NK-92 (cell line): ENCODE measurements around the gene MAPK10.
"Not testable (repeated sequence)": the region's sequence is repeated elsewhere in the genome, so short reads cannot be mapped to it uniquely, and the experiment has no call there.

Source experiments
- DNase-seq: peaks from one replicate; lab custom pipeline; 2025; ENCODE audit not compliant: unreplicated experiment; lab: John Stamatoyannopoulos, UW

The MAPK10 gene

GRCh38 chr4:85995361-85995760 lies 364.5 kb downstream of the MAPK10 start:
- no peak for DNase-seq

GRCh38 chr4:85994576-85994975 lies 365.3 kb downstream of the MAPK10 start:
- no peak for DNase-seq

- DNase-seq, result no peak
These were observed 366.2 kb downstream of the MAPK10 start for GRCh38 chr4:85993641-85994040.

GRCh38 chr4:85986266-85986665 lies 373.6 kb downstream of the MAPK10 start:
- no peak for DNase-seq

- DNase-seq, result no peak
These were observed 380.6 kb downstream of the MAPK10 start for GRCh38 chr4:85979276-85979675.

GRCh38 chr4:85970535-85970934 lies 389.3 kb downstream of the MAPK10 start:
- no peak for DNase-seq

GRCh38 chr4:85968945-85969819 lies 390.7 kb downstream of the MAPK10 start:
- DNase-seq, result no peak

- no peak for DNase-seq
These were observed 392.0 kb downstream of the MAPK10 start for GRCh38 chr4:85967872-85968271.

- no peak for DNase-seq
These were observed 393.5 kb downstream of the MAPK10 start for GRCh38 chr4:85966373-85966772.

GRCh38 chr4:85965529-85965928 lies 394.3 kb downstream of the MAPK10 start:
- no peak for DNase-seq

GRCh38 chr4:85965017-85965416 lies 394.8 kb downstream of the MAPK10 start:
- not testable (repeated sequence) for DNase-seq

GRCh38 chr4:85964298-85964697 lies 395.6 kb downstream of the MAPK10 start:
- DNase-seq, result no peak

GRCh38 chr4:85963231-85963630 lies 396.6 kb downstream of the MAPK10 start:
- no peak for DNase-seq

GRCh38 chr4:85961887-85962286 lies 398.0 kb downstream of the MAPK10 start:
- DNase-seq, result no peak

- DNase-seq, result no peak
These were observed 403.4 kb downstream of the MAPK10 start for GRCh38 chr4:85956293-85956945.

- no peak for DNase-seq
These were observed 404.1 kb downstream of the MAPK10 start for GRCh38 chr4:85955620-85956292.

- DNase-seq, result no peak
These were observed 406.2 kb downstream of the MAPK10 start for GRCh38 chr4:85953651-85954018.

GRCh38 chr4:85952972-85953650 lies 406.7 kb downstream of the MAPK10 start:
- DNase-seq, result no peak

- no peak for DNase-seq
These were observed 407.3 kb downstream of the MAPK10 start for GRCh38 chr4:85952528-85952927.

- DNase-seq, result no peak
These were observed 408.8 kb downstream of the MAPK10 start for GRCh38 chr4:85951099-85951498.

- no peak for DNase-seq
These were observed 413.0 kb downstream of the MAPK10 start for GRCh38 chr4:85946821-85947220.
